PC-9 (cell line): Measurements from ENCODE around the gene CCDC71L. TPM values are rescaled to one million over a fixed set of nuclear protein-coding genes. Genes with fewer than 3 reads are reported as not detected.

ENCODE experiments used
- BruUV-seq: library from RNA; stranded (reverse); fragments of 400-500 nt; replicated peaks from 2 replicates; lab custom pipeline; 2021; lab: Mats Ljungman, UMichigan
- CTCF ChIA-PET: fragments of 300-600 bp; sonication (Branson Sonifier 250); formaldehyde crosslinking; loops from one replicate; lab custom pipeline; 2022; ENCODE audit warnings: antibody characterized with exemption; lab: Charles Lee
- POLR2A ChIA-PET: fragments of 300-600 bp; sonication (Branson Sonifier 250); formaldehyde crosslinking; loops from one replicate; lab custom pipeline; 2022; ENCODE audit warnings: antibody characterized with exemption; ENCODE audit not compliant: unreplicated experiment; lab: Charles Lee
- DNase-seq, 2 experiments: peaks; one replicate each; pipeline versions ENCODE4 v3.0.0 to v3.0.0-alpha.2; 2015 to 2022; ENCODE audit warnings: mixed read lengths in 1 of 2
- H2AFZ ChIP-seq: fragments of 200-600 bp; sonication (generic); 2 replicates; pipeline ENCODE4 v1.8.1; 2017; ENCODE audit warnings: antibody characterized with exemption
- H3F3A ChIP-seq: fragments of 200-600 bp; sonication (generic); 2 replicates; pipeline ENCODE4 v1.8.1; 2017; ENCODE audit warnings: antibody characterized with exemption, mild to moderate bottlenecking, low read depth; ENCODE audit not compliant: insufficient read depth
- H3K27ac ChIP-seq: fragments of 200-600 bp; sonication (generic); 2 replicates; pipeline ENCODE4 v1.6.1; 2016; ENCODE audit warnings: mixed run types
- H3K27me3 ChIP-seq: fragments of 200-600 bp; sonication (generic); 2 replicates; pipeline ENCODE4 v1.6.1; 2016; ENCODE audit warnings: low read depth, mixed run types; ENCODE audit not compliant: insufficient read depth
- H3K36me3 ChIP-seq: fragments of 200-600 bp; sonication (generic); 2 replicates; pipeline ENCODE4 v1.6.1; 2016; ENCODE audit warnings: low read depth, mixed run types
- H3K4me1 ChIP-seq: fragments of 200-600 bp; sonication (generic); replicated peaks from 2 replicates; pipeline ENCODE4 v1.6.1; 2016; ENCODE audit warnings: mixed run types; ENCODE audit not compliant: insufficient read depth
- H3K4me2 ChIP-seq: fragments of 200-600 bp; sonication (generic); 2 replicates; pipeline ENCODE4 v1.6.1; 2017; ENCODE audit warnings: mixed run types
- H3K4me3 ChIP-seq: fragments of 200-600 bp; sonication (generic); 2 replicates; pipeline ENCODE4 v1.6.1; 2016; ENCODE audit warnings: mixed run types
- H3K79me2 ChIP-seq: fragments of 200-600 bp; sonication (generic); 2 replicates; pipeline ENCODE4 v1.6.1; 2017; ENCODE audit warnings: low read depth, mixed run types
- H3K9me2 ChIP-seq: fragments of 200-600 bp; sonication (generic); 2 replicates; pipeline ENCODE4 v1.8.1; 2017; ENCODE audit warnings: mild to moderate bottlenecking; ENCODE audit not compliant: insufficient read depth
- H3K9me3 ChIP-seq: fragments of 200-600 bp; sonication (generic); 2 replicates; pipeline ENCODE4 v1.8.1; 2016; ENCODE audit warnings: low read depth; ENCODE audit not compliant: insufficient read depth
- H4K20me1 ChIP-seq: fragments of 200-600 bp; sonication (generic); 2 replicates; pipeline ENCODE4 v1.8.1; 2017; ENCODE audit not compliant: insufficient read depth
- CTCF ChIP-seq: fragments of 200-600 bp; sonication (generic); conservative IDR thresholded peaks from 2 replicates; pipeline ENCODE4 v1.6.1; 2017; ENCODE audit warnings: mixed run types, antibody characterized with exemption, mild to moderate bottlenecking, moderate library complexity
- EZH2 ChIP-seq: fragments of 200-600 bp; sonication (generic); IDR thresholded peaks from 2 replicates; pipeline ENCODE4 v1.8.0; 2017; ENCODE audit warnings: antibody characterized with exemption, low read depth
- intact Hi-C: fragments of 100-400 bp; cut with micrococcal nuclease; formaldehyde crosslinking; loops from one replicate; pipeline ENCODE4 v1.10.0; 2022; ENCODE audit not compliant: unreplicated experiment
- total RNA-seq: library from RNA; stranded (reverse); gene quantifications from 2 replicates; pipeline ENCODE4 v1.2.3, GENCODE V29; 2021

CCDC71L gene
- total RNA-seq, 1 experiment from 2014 or later = 18.4 TPM

- 0 out of 2 replicates have a peak, but pooled peaks cover 2% of the 10 kb centered on the region for H3K9me3 ChIP-seq
- H3K36me3 ChIP-seq = no peaks in the 10 kb centered on the region
- intact Hi-C loops = no loop called here
- H3K4me3 ChIP-seq = no peak overlapping the region
- no peaks in the 10 kb centered on the region for H3K79me2 ChIP-seq
- no peaks in the 10 kb centered on the region for H3K4me1 ChIP-seq
- H4K20me1 ChIP-seq = no peaks in the 10 kb centered on the region
- H3K27me3 ChIP-seq = no peaks in the 10 kb centered on the region
- POLR2A ChIA-PET = no interaction called here
- H3K27ac ChIP-seq = no peak overlapping the region
- H3K4me2 ChIP-seq = no peak overlapping the region
- no peak overlapping the region for H2AFZ ChIP-seq
- no peaks in the 10 kb centered on the region for H3K9me2 ChIP-seq
- CTCF ChIA-PET = interaction anchor here (1.2 kb wide), 1 partner anchor 11 kb away, joined by 12 read pairs; no protein-coding TSS in a partner anchor
- H3F3A ChIP-seq = no peaks in the 10 kb centered on the region
- no peak for DNase-seq
- TF ChIP-seq EZH2 (no peak), CTCF (no peak)
- BruUV-seq = no TSS peak
Observed at GRCh38 chr7:106671160-106671559, 10.2 kb upstream of the CCDC71L start.

- H3K27ac ChIP-seq = no peak overlapping the region
- H3K9me2 ChIP-seq = no peaks in the 10 kb centered on the region
- H3K27me3 ChIP-seq = no peaks in the 10 kb centered on the region
- no peaks in the 10 kb centered on the region for H3K79me2 ChIP-seq
- no peak for TF ChIP-seq CTCF
- no peak for TF ChIP-seq EZH2
- H3K4me3 ChIP-seq = no peak overlapping the region
- 0 out of 2 replicates have a peak, but pooled peaks cover 2% of the 10 kb centered on the region for H3K9me3 ChIP-seq
- no peaks in the 10 kb centered on the region for H3K36me3 ChIP-seq
- no peak for DNase-seq
- ChIA-PET CTCF (no interaction called here), POLR2A (no interaction called here)
- no peak overlapping the region for H2AFZ ChIP-seq
- no peaks in the 10 kb centered on the region for H3K4me1 ChIP-seq
- H3K4me2 ChIP-seq = no peak overlapping the region
- intact Hi-C loops = loop anchor here (10.0 kb wide), 1 partner anchor 276 kb away; no protein-coding TSS in a partner anchor
- no peaks in the 10 kb centered on the region for H4K20me1 ChIP-seq
- BruUV-seq = no TSS peak
- no peaks in the 10 kb centered on the region for H3F3A ChIP-seq
Observed at GRCh38 chr7:106668861-106669524, 8.0 kb upstream of the CCDC71L start.

- Histone ChIP-seq H3K9me2 (no peaks in the 10 kb centered on the region), H3K4me2 (no peak overlapping the region), H2AFZ (no peak overlapping the region), H3F3A (peaks cover 6% of the 10 kb centered on the region), H3K4me3 (no peak overlapping the region), H3K36me3 (no peaks in the 10 kb centered on the region), H3K79me2 (no peaks in the 10 kb centered on the region), H3K27me3 (no peaks in the 10 kb centered on the region), H3K27ac (no peak overlapping the region), H3K9me3 (no peaks in the 10 kb centered on the region), H4K20me1 (no peaks in the 10 kb centered on the region), H3K4me1 (no peaks in the 10 kb centered on the region)
- CTCF ChIA-PET = no interaction called here
- no peak for DNase-seq
- POLR2A ChIA-PET = no interaction called here
- BruUV-seq = no TSS peak
- TF ChIP-seq EZH2 (no peak), CTCF (no peak)
- intact Hi-C loops = loop anchor here (10.0 kb wide), 1 partner anchor 278 kb away; no protein-coding TSS in a partner anchor
Observed at GRCh38 chr7:106666353-106666752, 5.4 kb upstream of the CCDC71L start.
